Duodenal mucosa (tissue), 2 donors: ENCODE measurements around the gene TNFRSF8.

ENCODE experiments used
- H3K27ac ChIP-seq: one replicate; pipeline ENCODE4 v1.7.0; 2013; ENCODE audit warnings: low read depth, low read length
- H3K27me3 ChIP-seq, 2 donors: one replicate each; pipeline ENCODE4 v1.7.0; 2013; ENCODE audit warnings: low read length in 2 of 2, control low read depth in 1 of 2; ENCODE audit not compliant: insufficient read depth in 2 of 2, control insufficient read depth in 1 of 2
- H3K36me3 ChIP-seq, 2 donors: one replicate each; pipeline ENCODE4 v1.7.0; 2013; ENCODE audit warnings: low read length in 2 of 2, control low read depth in 1 of 2; ENCODE audit not compliant: insufficient read depth in 2 of 2, control insufficient read depth in 1 of 2
- H3K4me1 ChIP-seq, 2 donors: one replicate each; pipeline ENCODE4 v1.7.0; 2013; ENCODE audit warnings: low read length in 2 of 2, control low read depth in 1 of 2; ENCODE audit not compliant: insufficient read depth in 2 of 2, control insufficient read depth in 1 of 2
- H3K4me3 ChIP-seq, 2 donors: one replicate each; pipeline ENCODE4 v1.7.0; 2013; ENCODE audit warnings: low read length in 2 of 2, low read depth in 1 of 2
- H3K9ac ChIP-seq, 2 donors: one replicate each; pipeline ENCODE4 v1.7.0; 2013; ENCODE audit warnings: low read length in 2 of 2, low read depth in 1 of 2
- H3K9me3 ChIP-seq, 2 donors: one replicate each; pipeline ENCODE4 v1.7.0; 2013; ENCODE audit warnings: low read length in 2 of 2, control low read depth in 1 of 2; ENCODE audit not compliant: control insufficient read depth in 1 of 2

Gene TNFRSF8

DNA sequence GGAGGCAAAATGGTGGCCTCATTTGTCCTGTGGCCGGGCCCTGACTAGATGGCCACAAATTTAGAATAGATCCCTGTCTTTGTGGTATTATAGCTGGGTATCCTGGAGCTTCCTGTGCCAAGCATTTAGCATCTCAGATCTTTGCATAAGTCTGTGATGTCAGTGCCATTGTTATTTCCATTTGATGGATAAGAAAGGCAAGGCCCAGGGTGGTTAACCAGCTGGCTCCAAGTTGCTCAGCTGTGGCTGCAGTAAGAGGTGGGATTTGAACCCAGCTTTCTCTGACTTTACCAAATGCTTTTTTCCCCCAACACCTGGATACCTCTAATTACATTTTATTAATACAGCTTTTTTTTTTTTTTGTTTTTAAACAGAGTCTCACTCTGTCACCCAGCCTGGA lies 11.7 kb upstream of the TNFRSF8 start:
- Histone ChIP-seq H3K27me3 (peaks cover 2 to 5% of the 10 kb centered on the region in 2 donors), H3K4me1 (peaks cover 4 to 6% of the 10 kb centered on the region in 2 donors), H3K9me3 (no peaks in the 10 kb centered on the region), H3K27ac (no peak overlapping the region), H3K9ac (no peak overlapping the region), H3K4me3 (no peak overlapping the region), H3K36me3 (no peaks in the 10 kb centered on the region)

DNA sequence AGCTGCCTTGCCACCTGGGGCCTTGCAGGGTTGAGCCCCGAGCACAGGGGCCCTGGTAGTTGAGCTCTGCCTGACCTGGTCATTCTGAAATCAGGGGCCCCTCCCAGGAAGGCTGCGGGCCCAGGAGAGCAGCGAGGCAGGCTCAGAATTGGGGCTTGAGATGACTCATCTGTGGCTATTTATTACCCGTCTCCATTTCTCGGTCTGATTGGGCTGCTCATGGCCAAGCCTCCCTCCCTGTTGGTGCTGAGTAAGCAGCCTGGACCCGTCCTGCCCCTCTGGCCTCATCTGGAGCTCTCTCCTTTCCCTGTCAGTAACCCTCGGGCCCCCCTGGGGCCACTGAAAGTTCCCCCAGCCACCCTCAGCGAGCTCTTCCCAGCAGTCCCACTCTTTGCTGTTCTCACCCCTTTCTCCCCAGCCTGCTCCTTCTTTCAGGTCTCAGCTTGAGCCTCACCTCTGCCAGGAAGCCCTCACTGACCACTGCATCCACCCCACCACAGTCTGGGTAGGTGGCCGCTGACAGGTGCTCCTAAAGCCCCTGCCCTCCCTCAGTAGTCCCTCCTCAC lies 11.0 kb upstream of the TNFRSF8 start:
- no peaks in the 10 kb centered on the region for H3K36me3 ChIP-seq
- H3K9ac ChIP-seq = no peak overlapping the region
- H3K4me3 ChIP-seq = no peak overlapping the region
- H3K27ac ChIP-seq = no peak overlapping the region
- H3K4me1 ChIP-seq = peaks cover 4 to 6% of the 10 kb centered on the region in 2 donors
- no peaks in the 10 kb centered on the region for H3K9me3 ChIP-seq
- H3K27me3 ChIP-seq = peaks cover 0 to 2% of the 10 kb centered on the region in 2 donors

DNA sequence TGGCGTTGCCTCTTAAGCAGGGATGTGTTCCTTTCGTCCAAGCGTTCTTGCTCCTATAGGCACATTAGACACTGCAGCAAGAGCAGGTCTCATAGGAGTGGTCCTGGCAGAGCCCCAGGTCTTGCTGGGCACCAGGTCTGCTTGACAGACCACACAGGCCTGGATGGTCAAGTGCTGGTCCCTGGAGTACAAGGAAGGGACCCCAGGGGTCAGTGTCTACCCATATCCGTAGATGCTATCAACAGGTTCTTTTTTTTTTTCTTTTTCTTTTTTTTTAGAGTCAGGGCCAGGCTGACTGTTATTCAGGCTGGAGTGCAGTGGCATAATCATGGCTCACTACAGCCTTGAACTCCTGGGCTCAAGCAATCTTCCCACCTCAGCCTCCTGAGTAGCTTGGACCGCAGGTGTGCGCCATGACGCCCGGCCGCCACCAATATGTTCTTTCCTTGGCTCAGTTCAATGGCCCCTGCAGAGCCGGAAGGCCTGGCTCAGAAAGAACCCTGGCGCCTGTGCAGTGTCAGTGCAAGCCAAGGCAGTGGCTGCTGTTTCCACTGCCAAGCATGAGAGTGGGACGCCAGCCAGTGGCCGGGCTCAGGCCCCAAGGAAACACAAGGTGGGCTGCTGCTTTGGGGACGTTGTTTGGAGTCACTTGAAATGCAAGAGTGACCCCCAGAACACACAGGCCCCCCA lies 10.0 kb upstream of the TNFRSF8 start:
- no peak overlapping the region for H3K4me3 ChIP-seq
- no peak overlapping the region for H3K27ac ChIP-seq

GRCh38 chr1:12053752-12054548 lies 9.2 kb upstream of the TNFRSF8 start:
- no peaks in the 10 kb centered on the region for H3K27me3 ChIP-seq
- H3K9ac ChIP-seq = no peak overlapping the region
- H3K27ac ChIP-seq = no peak overlapping the region

More for the DNA sequence above, 10.0 kb upstream of the TNFRSF8 start:
- no peaks in the 10 kb centered on the region for H3K27me3 ChIP-seq
- H3K9ac ChIP-seq = no peak overlapping the region
- H3K4me1 ChIP-seq = peaks cover 4 to 6% of the 10 kb centered on the region in 2 donors
- no peaks in the 10 kb centered on the region for H3K9me3 ChIP-seq
- no peaks in the 10 kb centered on the region for H3K36me3 ChIP-seq

DNA sequence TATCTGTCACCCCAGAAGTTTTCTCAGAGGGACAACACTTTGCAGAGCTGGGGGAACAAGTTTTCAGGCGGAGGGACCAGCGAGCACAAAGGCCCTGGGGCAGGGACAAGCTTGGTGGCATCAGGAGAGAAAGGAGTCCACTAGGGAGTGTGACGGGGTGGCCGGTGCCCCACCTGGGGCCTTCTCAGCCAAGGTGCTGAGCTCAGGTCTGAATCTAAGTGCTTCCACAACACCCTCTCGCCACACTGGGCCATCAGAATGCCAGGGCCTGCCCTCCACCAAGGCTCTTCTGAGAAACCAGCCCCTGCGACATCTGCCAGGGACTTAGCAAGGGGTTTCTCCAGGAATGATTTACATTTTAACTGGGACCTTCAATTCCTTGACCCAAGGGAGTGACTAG lies 7.8 kb upstream of the TNFRSF8 start:
- Histone ChIP-seq H3K27me3 (peaks cover 0 to 6% of the 10 kb centered on the region in 2 donors), H3K27ac (no peak overlapping the region), H3K4me3 (no peak overlapping the region), H3K9ac (no peak overlapping the region), H3K4me1 (peaks cover 4 to 6% of the 10 kb centered on the region in 2 donors), H3K36me3 (no peaks in the 10 kb centered on the region), H3K9me3 (no peaks in the 10 kb centered on the region)

More at GRCh38 chr1:12053752-12054548, 9.2 kb upstream of the TNFRSF8 start:
- no peaks in the 10 kb centered on the region for H3K36me3 ChIP-seq
- no peak overlapping the region for H3K4me3 ChIP-seq
- H3K9me3 ChIP-seq = no peaks in the 10 kb centered on the region
- H3K4me1 ChIP-seq = peaks cover 4 to 6% of the 10 kb centered on the region in 2 donors

DNA sequence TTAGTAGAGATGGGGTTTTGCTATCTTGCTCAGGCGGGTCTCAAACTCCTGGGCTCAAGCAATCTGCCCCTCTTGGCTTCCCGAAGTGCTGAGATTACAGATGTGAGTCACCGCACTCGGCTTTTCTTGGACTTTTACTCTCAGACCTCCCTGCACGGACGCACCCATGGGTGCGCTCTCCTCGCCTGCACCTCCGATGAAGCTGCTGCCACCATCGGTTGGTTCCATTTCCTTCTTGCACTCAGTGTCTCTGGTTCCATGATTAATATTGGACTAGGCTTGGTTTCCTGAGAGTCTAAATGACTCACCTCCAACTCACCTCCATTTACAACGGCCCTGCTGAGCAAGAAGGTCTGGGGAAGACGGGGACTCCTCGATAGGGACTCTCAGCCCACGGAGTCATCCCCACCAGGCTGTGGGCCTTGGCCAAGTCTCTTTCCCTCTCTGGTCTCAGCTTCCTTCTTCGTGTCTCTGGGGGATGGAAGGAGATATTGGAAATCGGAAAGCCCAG lies 6.7 kb upstream of the TNFRSF8 start:
- H3K9me3 ChIP-seq = no peaks in the 10 kb centered on the region
- no peak overlapping the region for H3K9ac ChIP-seq
- no peak overlapping the region for H3K27ac ChIP-seq
- peaks cover under 1 to 6% of the 10 kb centered on the region in 2 donors for H3K27me3 ChIP-seq
- no peaks in the 10 kb centered on the region for H3K36me3 ChIP-seq
- no peak overlapping the region for H3K4me3 ChIP-seq
- peaks cover 4 to 6% of the 10 kb centered on the region in 2 donors for H3K4me1 ChIP-seq

GRCh38 chr1:12057382-12057781 lies 5.7 kb upstream of the TNFRSF8 start:
- Histone ChIP-seq H3K27ac (no peak overlapping the region), H3K9ac (no peak overlapping the region), H3K36me3 (no peaks in the 10 kb centered on the region), H3K27me3 (peaks cover 6 to 8% of the 10 kb centered on the region in 2 donors), H3K9me3 (no peaks in the 10 kb centered on the region), H3K4me3 (no peak overlapping the region), H3K4me1 (peaks cover under 1% of the 10 kb centered on the region in 2 donors)

GRCh38 chr1:12057940-12058687 lies 5.0 kb upstream of the TNFRSF8 start:
- H3K4me1 ChIP-seq = no peaks in the 10 kb centered on the region

DNA sequence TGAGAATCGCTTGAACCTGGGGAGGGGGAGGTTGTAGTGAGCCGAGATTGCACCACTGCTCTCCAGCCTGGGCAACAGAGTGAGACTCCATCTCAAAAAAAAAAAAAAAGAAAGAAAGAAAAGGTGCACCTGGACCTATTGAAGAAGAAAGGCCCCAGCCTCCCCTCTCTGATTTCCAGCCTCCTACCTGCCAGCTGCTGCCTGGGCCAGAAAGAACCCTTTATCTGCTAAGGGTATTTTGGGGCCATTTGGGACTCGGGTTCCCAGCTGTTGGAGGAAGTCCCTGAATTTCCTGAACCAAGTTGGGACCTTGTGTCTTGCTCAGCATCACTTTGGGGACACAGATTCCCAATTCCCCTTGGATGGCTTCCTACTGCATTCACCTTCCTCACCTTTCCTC lies 3.9 kb upstream of the TNFRSF8 start:
- H3K27ac ChIP-seq = no peak overlapping the region
- H3K36me3 ChIP-seq = no peaks in the 10 kb centered on the region
- no peak overlapping the region for H3K4me3 ChIP-seq
- peaks cover 16 to 22% of the 10 kb centered on the region in 2 donors for H3K27me3 ChIP-seq
- H3K9me3 ChIP-seq = no peaks in the 10 kb centered on the region
- no peaks in the 10 kb centered on the region for H3K4me1 ChIP-seq
- H3K9ac ChIP-seq = no peak overlapping the region

More at GRCh38 chr1:12057940-12058687, 5.0 kb upstream of the TNFRSF8 start:
- Histone ChIP-seq H3K27ac (no peak overlapping the region), H3K9me3 (no peaks in the 10 kb centered on the region), H3K9ac (no peak overlapping the region), H3K4me3 (no peak overlapping the region), H3K36me3 (no peaks in the 10 kb centered on the region), H3K27me3 (peaks cover 8 to 11% of the 10 kb centered on the region in 2 donors)
